Hepatocyte (in vitro differentiated cells): ENCODE results near the gene C20orf204. TPM values are rescaled to one million over a fixed set of nuclear protein-coding genes. Genes with fewer than 3 reads are reported as not detected.
"Not testable (repeated sequence)": the region's sequence is repeated elsewhere in the genome, so short reads cannot be mapped to it uniquely, and the experiment has no call there.

Experiments used
- DNase-seq: peaks from one replicate; pipeline ENCODE4 v3.0.0-alpha.2; 2016; ENCODE audit warnings: low spot score
- H2AFZ ChIP-seq: fragments of 200-600 bp; sonication (generic); 2 replicates; pipeline ENCODE4 v1.6.0; 2016; ENCODE audit warnings: antibody characterized with exemption, mild to moderate bottlenecking
- H3K27ac ChIP-seq: fragments of 200-600 bp; sonication (generic); 2 replicates; pipeline ENCODE4 v1.5.1; 2016; ENCODE audit warnings: mild to moderate bottlenecking
- H3K27me3 ChIP-seq: fragments of 200-600 bp; sonication (generic); 2 replicates; pipeline ENCODE4 v1.6.1; 2016
- H3K36me3 ChIP-seq: fragments of 200-600 bp; sonication (generic); replicated peaks from 2 replicates; pipeline ENCODE4 v1.5.1; 2016; ENCODE audit warnings: low read depth; ENCODE audit not compliant: insufficient read depth
- H3K4me1 ChIP-seq: fragments of 200-600 bp; sonication (generic); 2 replicates; pipeline ENCODE4 v1.5.1; 2016; ENCODE audit warnings: mild to moderate bottlenecking, moderate library complexity; ENCODE audit not compliant: insufficient read depth
- H3K4me2 ChIP-seq: fragments of 200-600 bp; sonication (generic); 2 replicates; pipeline ENCODE4 v1.6.0; 2016
- H3K4me3 ChIP-seq: fragments of 200-600 bp; sonication (generic); 2 replicates; pipeline ENCODE4 v1.5.1; 2016; ENCODE audit warnings: mild to moderate bottlenecking
- H3K79me2 ChIP-seq: fragments of 200-600 bp; sonication (generic); 2 replicates; pipeline ENCODE4 v1.6.0; 2017; ENCODE audit warnings: mild to moderate bottlenecking
- H3K9me2 ChIP-seq: fragments of 200-600 bp; sonication (generic); replicated peaks from 2 replicates; pipeline ENCODE4 v1.6.0; 2017; ENCODE audit warnings: mild to moderate bottlenecking; ENCODE audit not compliant: insufficient read depth
- H3K9me3 ChIP-seq: fragments of 200-600 bp; sonication (generic); 2 replicates; pipeline ENCODE4 v1.5.1; 2016; ENCODE audit warnings: low read depth, mild to moderate bottlenecking
- H4K20me1 ChIP-seq: fragments of 200-600 bp; sonication (generic); 2 replicates; pipeline ENCODE4 v1.6.0; 2016; ENCODE audit warnings: mild to moderate bottlenecking; ENCODE audit not compliant: insufficient read depth, poor library complexity, severe bottlenecking
- EZH2 ChIP-seq: fragments of 200-600 bp; sonication (generic); IDR thresholded peaks from 2 replicates; pipeline ENCODE4 v1.6.1; 2016; ENCODE audit warnings: antibody characterized with exemption, mild to moderate bottlenecking, borderline replicate concordance
- EZH2phosphoT487 ChIP-seq: fragments of 200-600 bp; sonication (generic); IDR thresholded peaks from one replicate; pipeline ENCODE4 v1.6.1; 2018; ENCODE audit warnings: antibody characterized with exemption, mild to moderate bottlenecking, low read depth, moderate library complexity; ENCODE audit not compliant: unreplicated experiment, severe bottlenecking
- WGBS: methylation state at CpG from one replicate; pipeline ENCODE4 v1.1.6; 2016; ENCODE audit warnings: low lambda C conversion rate; ENCODE audit errors: missing lambda C conversion rate; 5-methylcytosine and 5-hydroxymethylcytosine counted together
- polyA plus RNA-seq: library from polyadenylated mRNA; unstranded; fragments of >200 nt; fragmentation: Nextera tagmentation; extraction: Ambion mirVana; gene quantifications from 2 replicates; pipeline ENCODE4 v1.2.1, GENCODE V29; 2016
- total RNA-seq: library from RNA; depleted of rRNA; stranded (reverse); fragments of >200 nt; gene quantifications from 2 replicates; pipeline ENCODE4 v1.2.3, GENCODE V29; 2014
- TF ChIP-seq, protein P1 (sequence below): fragments of 200-600 bp; sonication (generic); IDR thresholded peaks from 2 replicates; pipeline ENCODE4 v1.5.1; 2016; ENCODE audit warnings: antibody characterized with exemption, mild to moderate bottlenecking; ENCODE audit not compliant: poor library complexity

Gene C20orf204
- total and polyA plus RNA-seq, 2 experiments from 2014 or later, result 0.57 to 1.7 TPM

DNA sequence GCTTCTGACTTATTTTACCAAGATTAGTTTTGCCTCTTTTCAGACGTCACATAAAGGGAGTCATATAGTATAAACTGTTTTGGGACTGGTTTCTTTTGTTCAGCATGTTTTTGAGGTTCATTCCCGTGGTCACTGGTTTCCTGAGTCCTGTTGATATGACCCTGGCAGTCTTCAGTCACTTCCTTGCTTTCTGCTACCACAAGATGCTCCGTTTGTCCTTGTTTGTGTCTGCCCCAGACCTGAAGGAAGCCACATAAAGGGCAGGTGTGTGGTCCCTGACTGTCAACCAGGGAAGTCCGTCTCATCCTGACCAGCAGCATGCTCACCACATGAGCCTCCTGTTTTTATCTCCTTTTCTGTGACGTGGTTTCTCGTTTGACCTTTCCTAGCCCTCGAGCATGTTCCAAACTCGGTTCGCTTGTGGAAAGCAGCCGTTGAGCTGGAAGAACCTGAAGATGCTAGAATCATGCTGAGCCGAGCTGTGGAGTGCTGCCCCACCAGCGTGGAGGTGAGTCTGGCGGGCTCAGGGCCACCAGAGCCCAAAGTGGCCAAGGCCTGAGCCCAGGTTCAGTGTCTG is 26.1 kb upstream of the C20orf204 start:
- Histone ChIP-seq H3K4me1 (no peaks in the 10 kb centered on the region), H3K27ac (no peak overlapping the region), H2AFZ (no peak overlapping the region), H3K4me2 (no peak overlapping the region), H3K9me2 (no peaks in the 10 kb centered on the region), H3K9me3 (peaks cover 3% of the 10 kb centered on the region), H3K4me3 (no peak overlapping the region), H3K79me2 (peaks cover 7% of the 10 kb centered on the region), H3K27me3 (no peaks in the 10 kb centered on the region), H4K20me1 (peaks cover 13% of the 10 kb centered on the region), H3K36me3 (peaks cover 3% of the 10 kb centered on the region)
- 88% methylated on average over 13 of the region's 13 CpGs for WGBS
- DNase-seq, result no peak
- TF ChIP-seq, protein P1, sequence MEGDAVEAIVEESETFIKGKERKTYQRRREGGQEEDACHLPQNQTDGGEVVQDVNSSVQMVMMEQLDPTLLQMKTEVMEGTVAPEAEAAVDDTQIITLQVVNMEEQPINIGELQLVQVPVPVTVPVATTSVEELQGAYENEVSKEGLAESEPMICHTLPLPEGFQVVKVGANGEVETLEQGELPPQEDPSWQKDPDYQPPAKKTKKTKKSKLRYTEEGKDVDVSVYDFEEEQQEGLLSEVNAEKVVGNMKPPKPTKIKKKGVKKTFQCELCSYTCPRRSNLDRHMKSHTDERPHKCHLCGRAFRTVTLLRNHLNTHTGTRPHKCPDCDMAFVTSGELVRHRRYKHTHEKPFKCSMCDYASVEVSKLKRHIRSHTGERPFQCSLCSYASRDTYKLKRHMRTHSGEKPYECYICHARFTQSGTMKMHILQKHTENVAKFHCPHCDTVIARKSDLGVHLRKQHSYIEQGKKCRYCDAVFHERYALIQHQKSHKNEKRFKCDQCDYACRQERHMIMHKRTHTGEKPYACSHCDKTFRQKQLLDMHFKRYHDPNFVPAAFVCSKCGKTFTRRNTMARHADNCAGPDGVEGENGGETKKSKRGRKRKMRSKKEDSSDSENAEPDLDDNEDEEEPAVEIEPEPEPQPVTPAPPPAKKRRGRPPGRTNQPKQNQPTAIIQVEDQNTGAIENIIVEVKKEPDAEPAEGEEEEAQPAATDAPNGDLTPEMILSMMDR, result no peak
- TF ChIP-seq EZH2phosphoT487, result no peak
- no peak for TF ChIP-seq EZH2

DNA sequence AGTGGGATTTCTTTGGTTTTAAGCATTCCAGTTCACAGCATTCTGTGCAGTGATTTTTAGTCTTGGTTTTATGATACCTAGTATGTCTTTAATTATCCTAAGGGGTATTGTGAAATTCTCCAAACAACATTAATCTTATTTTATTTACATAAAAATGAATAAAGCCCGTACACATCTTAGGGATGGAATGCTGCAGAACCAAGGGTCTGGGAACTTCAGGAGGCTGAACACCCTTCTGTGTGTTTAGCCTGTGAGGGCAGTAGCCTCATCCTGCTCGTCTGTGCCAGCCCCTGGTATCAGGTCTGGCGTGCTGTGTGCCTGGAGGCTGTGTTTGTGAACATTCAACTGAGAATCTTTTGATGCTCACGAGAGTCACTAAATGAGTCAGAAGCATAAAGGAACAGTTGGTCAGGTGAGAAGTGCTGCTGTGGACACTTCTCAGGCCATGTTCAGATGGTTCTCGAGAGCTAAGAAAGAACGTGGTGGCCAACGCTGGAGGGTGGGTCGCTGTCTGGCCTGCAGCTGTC is 25.2 kb upstream of the C20orf204 start:
- no peak overlapping the region for H3K27ac ChIP-seq
- H3K79me2 ChIP-seq, result peaks cover 7% of the 10 kb centered on the region

DNA sequence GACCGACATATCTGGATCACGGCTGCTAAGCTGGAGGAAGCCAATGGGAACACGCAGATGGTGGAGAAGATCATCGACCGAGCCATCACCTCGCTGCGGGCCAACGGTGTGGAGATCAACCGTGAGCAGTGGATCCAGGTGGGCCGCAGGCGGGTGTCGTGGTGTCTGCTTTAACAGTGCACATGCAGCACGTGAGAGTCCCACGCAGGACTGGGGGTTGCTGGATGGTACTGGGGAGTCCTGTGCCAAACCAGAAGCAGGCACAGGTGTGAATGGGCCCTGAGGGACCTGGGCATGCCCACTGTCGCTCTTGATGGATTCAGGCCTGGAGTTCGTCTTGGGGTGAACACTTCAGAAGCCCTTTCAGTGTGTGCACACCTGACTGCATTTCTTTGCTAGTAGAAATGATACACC is 24.6 kb upstream of the C20orf204 start:
- Histone ChIP-seq H3K79me2 (peaks cover 7% of the 10 kb centered on the region), H2AFZ (no peak overlapping the region), H3K27ac (no peak overlapping the region), H3K9me2 (no peaks in the 10 kb centered on the region), H3K4me3 (no peak overlapping the region), H3K9me3 (peaks cover 3% of the 10 kb centered on the region), H3K4me2 (no peak overlapping the region), H4K20me1 (peaks cover 7% of the 10 kb centered on the region), H3K4me1 (no peaks in the 10 kb centered on the region), H3K27me3 (no peaks in the 10 kb centered on the region), H3K36me3 (peaks cover 3% of the 10 kb centered on the region)
- WGBS, result 97% methylated on average over 16 of the region's 16 CpGs
- TF ChIP-seq, protein P1, result no peak
- TF ChIP-seq EZH2phosphoT487 (no peak), EZH2 (no peak)
- no peak for DNase-seq

More for the DNA sequence above, 25.2 kb upstream of the C20orf204 start:
- no peak overlapping the region for H3K4me3 ChIP-seq
- no peaks in the 10 kb centered on the region for H3K27me3 ChIP-seq
- peaks cover 7% of the 10 kb centered on the region for H4K20me1 ChIP-seq
- H3K36me3 ChIP-seq, result peaks cover 3% of the 10 kb centered on the region
- TF ChIP-seq EZH2phosphoT487, result no peak
- TF ChIP-seq, protein P1, result no peak
- no peak for TF ChIP-seq EZH2
- H3K9me2 ChIP-seq, result no peaks in the 10 kb centered on the region
- H3K9me3 ChIP-seq, result peaks cover 3% of the 10 kb centered on the region
- no peak overlapping the region for H3K4me2 ChIP-seq
- 90% methylated on average over 8 of the region's 8 CpGs for WGBS
- H3K4me1 ChIP-seq, result no peaks in the 10 kb centered on the region
- DNase-seq, result no peak
- H2AFZ ChIP-seq, result no peak overlapping the region

DNA sequence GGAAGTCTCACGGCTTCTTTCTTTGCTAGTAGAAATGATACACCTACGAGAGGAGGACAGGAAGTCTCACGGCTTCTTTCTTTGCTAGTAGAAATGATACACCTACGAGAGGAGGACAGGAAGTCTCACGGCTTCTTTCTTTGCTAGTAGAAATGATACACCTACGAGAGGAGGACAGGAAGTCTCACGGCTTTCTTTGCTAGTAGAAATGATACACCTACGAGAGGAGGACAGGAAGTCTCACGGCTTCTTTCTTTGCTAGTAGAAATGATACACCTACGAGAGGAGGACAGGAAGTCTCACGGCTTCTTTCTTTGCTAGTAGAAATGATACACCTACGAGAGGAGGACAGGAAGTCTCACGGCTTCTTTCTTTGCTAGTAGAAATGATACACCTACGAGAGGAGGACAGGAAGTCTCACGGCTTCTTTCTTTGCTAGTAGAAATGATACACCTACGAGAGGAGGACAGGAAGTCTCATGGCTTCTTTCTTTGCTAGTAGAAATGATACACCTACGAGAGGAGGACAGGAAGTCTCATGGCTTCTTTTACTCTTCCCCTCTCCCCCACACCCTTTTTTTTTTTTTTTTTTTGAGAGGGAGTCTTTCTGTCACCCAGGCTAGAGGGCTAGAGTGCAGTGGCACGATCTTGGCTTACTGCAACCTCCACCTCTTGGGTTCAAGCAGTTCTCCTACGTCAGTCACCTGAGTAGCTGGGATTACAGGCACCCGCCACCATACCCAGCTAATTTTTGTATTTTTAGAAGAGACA is 23.4 kb upstream of the C20orf204 start:
- not testable (repeated sequence) for H4K20me1 ChIP-seq, H3K9me3 ChIP-seq, H3K4me3 ChIP-seq, H3K36me3 ChIP-seq, H3K4me1 ChIP-seq, H3K27me3 ChIP-seq, H3K4me2 ChIP-seq, H3K79me2 ChIP-seq, H3K27ac ChIP-seq, H2AFZ ChIP-seq, DNase-seq, H3K9me2 ChIP-seq
- WGBS, result 100% methylated on average over 4 of the region's 20 CpGs
